A549 (cell line): Measurements from ENCODE around the gene PRIMA1.

Source experiments
- SMC3 ChIP-seq: fragments of >200 bp; sonication (Bioruptor Twin); formaldehyde crosslinking; IDR thresholded peaks from 3 replicates; pipeline ENCODE4 v1.6.1; 2018; ENCODE audit warnings: inconsistent platforms
- ZSCAN20 ChIP-seq: fragments of 250-450 bp; sonication (Bioruptor Pico); IDR thresholded peaks from 2 replicates; pipeline ENCODE4 v1.8.0; 2022; ENCODE audit warnings: mild to moderate bottlenecking, moderate library complexity
- TF ChIP-seq, protein P1 (sequence below): fragments of >200 bp; sonication (Bioruptor Twin); formaldehyde crosslinking; IDR thresholded peaks from 3 replicates; pipeline ENCODE4 v1.5.1; 2016

DNA sequence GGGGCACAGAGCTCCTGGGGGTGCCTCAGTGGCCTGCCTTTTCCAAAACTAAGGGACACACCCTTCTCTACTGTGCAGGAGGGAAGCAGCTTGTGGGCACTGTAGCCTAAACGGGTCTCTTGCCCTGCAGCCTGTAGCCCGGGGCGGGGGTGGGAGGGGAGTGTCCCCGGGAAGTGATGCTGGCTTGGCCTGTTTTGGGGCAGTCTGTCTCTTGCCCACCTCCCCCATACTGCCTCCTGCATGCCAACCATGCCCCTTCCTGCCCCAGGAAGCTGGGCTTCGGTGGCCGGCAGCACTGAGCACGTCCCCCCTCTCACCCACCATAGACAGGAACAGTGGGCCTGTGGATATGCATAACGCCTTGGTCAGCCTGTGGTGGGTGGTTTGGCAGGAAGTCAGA is 43.4 kb downstream of the PRIMA1 start:
- TF ChIP-seq, protein P1, sequence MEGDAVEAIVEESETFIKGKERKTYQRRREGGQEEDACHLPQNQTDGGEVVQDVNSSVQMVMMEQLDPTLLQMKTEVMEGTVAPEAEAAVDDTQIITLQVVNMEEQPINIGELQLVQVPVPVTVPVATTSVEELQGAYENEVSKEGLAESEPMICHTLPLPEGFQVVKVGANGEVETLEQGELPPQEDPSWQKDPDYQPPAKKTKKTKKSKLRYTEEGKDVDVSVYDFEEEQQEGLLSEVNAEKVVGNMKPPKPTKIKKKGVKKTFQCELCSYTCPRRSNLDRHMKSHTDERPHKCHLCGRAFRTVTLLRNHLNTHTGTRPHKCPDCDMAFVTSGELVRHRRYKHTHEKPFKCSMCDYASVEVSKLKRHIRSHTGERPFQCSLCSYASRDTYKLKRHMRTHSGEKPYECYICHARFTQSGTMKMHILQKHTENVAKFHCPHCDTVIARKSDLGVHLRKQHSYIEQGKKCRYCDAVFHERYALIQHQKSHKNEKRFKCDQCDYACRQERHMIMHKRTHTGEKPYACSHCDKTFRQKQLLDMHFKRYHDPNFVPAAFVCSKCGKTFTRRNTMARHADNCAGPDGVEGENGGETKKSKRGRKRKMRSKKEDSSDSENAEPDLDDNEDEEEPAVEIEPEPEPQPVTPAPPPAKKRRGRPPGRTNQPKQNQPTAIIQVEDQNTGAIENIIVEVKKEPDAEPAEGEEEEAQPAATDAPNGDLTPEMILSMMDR: no peak
- no peak for TF ChIP-seq ZSCAN20 (CRISPR knock-in tag)
- TF ChIP-seq SMC3: no peak
